Neural cell (in vitro differentiated cells): ENCODE measurements around the gene TNNT2. TPM values are rescaled to one million over a fixed set of nuclear protein-coding genes. Genes with fewer than 3 reads are reported as not detected.

Experiments
- H2AFZ ChIP-seq: fragments of 200-600, 300-800 bp; sonication (generic), shearing (Covaris generic); 2 replicates; pipeline ENCODE4 v1.6.0; 2014; ENCODE audit warnings: low read depth, mild to moderate bottlenecking, antibody characterized with exemption, low read length, moderate library complexity
- H3F3A ChIP-seq: fragments of 200-600 bp; shearing (Covaris generic); 2 replicates; pipeline ENCODE4 v1.6.1; 2016; ENCODE audit warnings: mild to moderate bottlenecking, moderate library complexity, mixed read lengths, antibody characterized with exemption, low read length; ENCODE audit not compliant: insufficient read depth, poor library complexity, severe bottlenecking
- H3K27ac ChIP-seq: fragments of 200-600, 300-800 bp; sonication (generic), shearing (Covaris generic); 2 replicates; pipeline ENCODE4 v1.5.1; 2014; ENCODE audit warnings: mild to moderate bottlenecking, low read length, moderate library complexity
- H3K27me3 ChIP-seq: fragments of 300-800, 200-600 bp; sonication (generic), shearing (Covaris generic); 2 replicates; pipeline ENCODE4 v1.6.0; 2014; ENCODE audit warnings: mild to moderate bottlenecking, low read depth, low read length, moderate library complexity; ENCODE audit not compliant: insufficient read depth
- H3K36me3 ChIP-seq: fragments of 300-800, 200-600 bp; sonication (generic), shearing (Covaris generic); 2 replicates; pipeline ENCODE4 v1.5.1; 2014; ENCODE audit warnings: mild to moderate bottlenecking, antibody characterized with exemption, low read length, moderate library complexity; ENCODE audit not compliant: insufficient read depth
- H3K4me2 ChIP-seq: fragments of 300-800, 200-600 bp; sonication (generic), shearing (Covaris generic); 2 replicates; pipeline ENCODE4 v1.6.0; 2014; ENCODE audit warnings: mild to moderate bottlenecking, low read length
- H3K4me3 ChIP-seq: fragments of 300-800, 200-600 bp; sonication (generic), shearing (Covaris generic); 2 replicates; pipeline ENCODE4 v1.5.1; 2014; ENCODE audit warnings: mild to moderate bottlenecking, low read length, moderate library complexity
- H3K79me2 ChIP-seq: fragments of 200-600 bp; shearing (Covaris generic); replicated peaks from 2 replicates; pipeline ENCODE4 v1.6.0; 2014; ENCODE audit warnings: mild to moderate bottlenecking, low read length, moderate library complexity; ENCODE audit not compliant: insufficient read depth
- H3K9ac ChIP-seq: fragments of 300-800, 200-600 bp; sonication (generic), shearing (Covaris generic); 2 replicates; pipeline ENCODE4 v1.6.1; 2016; ENCODE audit warnings: mild to moderate bottlenecking, low read length, mixed read lengths
- H3K9me2 ChIP-seq: fragments of 200-600 bp; shearing (Covaris generic); 2 replicates; pipeline ENCODE4 v1.6.1; 2016; ENCODE audit warnings: mild to moderate bottlenecking, low read length, mixed read lengths; ENCODE audit not compliant: insufficient read depth
- H3K9me3 ChIP-seq: fragments of 200-600, 300-800 bp; sonication (generic), shearing (Covaris generic); 2 replicates; pipeline ENCODE4 v1.6.1; 2016; ENCODE audit warnings: mild to moderate bottlenecking, mixed run types, low read length, moderate library complexity, mixed read lengths
- H4K20me1 ChIP-seq: fragments of 200-600 bp; shearing (Covaris generic); 2 replicates; pipeline ENCODE4 v1.6.1; 2016; ENCODE audit warnings: mild to moderate bottlenecking, mixed run types; ENCODE audit not compliant: insufficient read depth
- CTCF ChIP-seq: fragments of 450-650 bp; IDR thresholded peaks from 2 replicates; pipeline ENCODE4 v1.5.1; 2014; ENCODE audit warnings: antibody characterized with exemption, mild to moderate bottlenecking, moderate library complexity; ENCODE audit not compliant: poor library complexity, severe bottlenecking
- EP300 ChIP-seq: fragments of 450-650 bp; conservative IDR thresholded peaks from 2 replicates; pipeline ENCODE4 v1.6.1; 2014; ENCODE audit warnings: antibody characterized with exemption, mild to moderate bottlenecking, moderate library complexity; ENCODE audit not compliant: poor library complexity, severe bottlenecking
- EZH2 ChIP-seq: fragments of 200-600, 300-800 bp; shearing (Covaris generic), sonication (generic); IDR thresholded peaks from 2 replicates; pipeline ENCODE4 v1.6.1; 2014; ENCODE audit warnings: antibody characterized with exemption, low read length, borderline replicate concordance, mild to moderate bottlenecking; ENCODE audit not compliant: insufficient read depth, poor library complexity, severe bottlenecking
- MXI1 ChIP-seq: fragments of 450-650 bp; conservative IDR thresholded peaks from 2 replicates; pipeline ENCODE4 v1.6.1; 2014; ENCODE audit warnings: antibody characterized with exemption, mild to moderate bottlenecking; ENCODE audit not compliant: poor library complexity, severe bottlenecking
- POLR2AphosphoS5 ChIP-seq: IDR thresholded peaks from 2 replicates; pipeline ENCODE4 v1.6.1; 2012
- RAD21 ChIP-seq: fragments of 450-650 bp; conservative IDR thresholded peaks from 2 replicates; pipeline ENCODE4 v1.6.1; 2014; ENCODE audit warnings: antibody characterized with exemption, mild to moderate bottlenecking, moderate library complexity
- REST ChIP-seq: IDR thresholded peaks from 2 replicates; pipeline ENCODE4 v1.6.1; 2012; ENCODE audit warnings: borderline replicate concordance
- SMC3 ChIP-seq: fragments of 450-650 bp; conservative IDR thresholded peaks from 2 replicates; pipeline ENCODE4 v1.6.1; 2014; ENCODE audit warnings: antibody characterized with exemption, mild to moderate bottlenecking, moderate library complexity; ENCODE audit not compliant: poor library complexity
- TAF1 ChIP-seq: IDR thresholded peaks from 2 replicates; pipeline ENCODE4 v1.6.1; 2012; ENCODE audit warnings: low read depth
- polyA plus RNA-seq: library from polyadenylated mRNA; depleted of rRNA; stranded (reverse); fragments of >200 nt; gene quantifications from 2 replicates; pipeline ENCODE4 v1.2.3, GENCODE V29; 2014

Gene TNNT2
- polyA plus RNA-seq, 1 donor from 2014 or later = not detected

GRCh38 chr1:201375169-201375568 is 2.3 kb downstream of the TNNT2 start:
- no peak overlapping the region for H2AFZ ChIP-seq
- H3K27ac ChIP-seq = no peak overlapping the region
- H3K36me3 ChIP-seq = no peaks in the 10 kb centered on the region
- H3K4me2 ChIP-seq = no peak overlapping the region
- no peaks in the 10 kb centered on the region for H3K9me2 ChIP-seq
- no peak for TF ChIP-seq MXI1
- no peak for TF ChIP-seq REST
- no peak for TF ChIP-seq RAD21
- no peak for TF ChIP-seq POLR2AphosphoS5
- TF ChIP-seq EP300 = no peak
- no peak for TF ChIP-seq CTCF
- no peak for TF ChIP-seq SMC3
- TF ChIP-seq EZH2 = no peak
- TF ChIP-seq TAF1 = no peak
- H4K20me1 ChIP-seq = no peaks in the 10 kb centered on the region
- H3K9me3 ChIP-seq = no peaks in the 10 kb centered on the region
- H3F3A ChIP-seq = no peaks in the 10 kb centered on the region
- H3K27me3 ChIP-seq = no peaks in the 10 kb centered on the region
- no peak overlapping the region for H3K9ac ChIP-seq
- H3K79me2 ChIP-seq = no peaks in the 10 kb centered on the region
- H3K4me3 ChIP-seq = no peak overlapping the region

- Histone ChIP-seq H3K36me3 (no peaks in the 10 kb centered on the region), H4K20me1 (no peaks in the 10 kb centered on the region), H3K27me3 (no peaks in the 10 kb centered on the region), H3K9ac (no peak overlapping the region), H3K9me3 (no peaks in the 10 kb centered on the region), H3K4me2 (no peak overlapping the region), H2AFZ (no peak overlapping the region), H3F3A (no peaks in the 10 kb centered on the region), H3K27ac (no peak overlapping the region), H3K4me3 (no peak overlapping the region), H3K9me2 (no peaks in the 10 kb centered on the region), H3K79me2 (no peaks in the 10 kb centered on the region)
- no peak for TF ChIP-seq POLR2AphosphoS5
- TF ChIP-seq MXI1 = no peak
- TF ChIP-seq SMC3 = no peak
- TF ChIP-seq EP300 = no peak
- TF ChIP-seq REST = no peak
- TF ChIP-seq TAF1 = no peak
- no peak for TF ChIP-seq RAD21
- no peak for TF ChIP-seq EZH2
- TF ChIP-seq CTCF = no peak
Observed at GRCh38 chr1:201374364-201374763, 3.1 kb downstream of the TNNT2 start.
